ENCODE measurements around the gene MYO15B.
A peak's percentile ranks its signal among the peaks of the same experiment; 100 is the strongest.

The MYO15B gene

GRCh38 chr17:75619506-75620431, 32.2 kb downstream of the MYO15B start:
- no peak for DNase-seq (ENCODE audit: low spot score)
- peak; percentile 17; the same call in 2 of the 3 replicates for ATAC-seq (ENCODE audit: low read depth)

GRCh38 chr17:75621489-75621888, 33.9 kb downstream of the MYO15B start:
- ATAC-seq (ENCODE audit: low read depth): no peak
- Histone ChIP-seq H3K27me3 (ENCODE audit: insufficient read depth, poor library complexity, severe bottlenecking) (no peaks in the 10 kb centered on the region), H3K9me3 (ENCODE audit: severe bottlenecking) (no peaks in the 10 kb centered on the region), H3K4me1 (ENCODE audit: insufficient read depth, poor library complexity, severe bottlenecking) (no peaks in the 10 kb centered on the region), H3K27ac (ENCODE audit: poor library complexity, severe bottlenecking) (no peak overlapping the region), H3K4me3 (ENCODE audit: severe bottlenecking) (no peak overlapping the region), H3K36me3 (ENCODE audit: low read depth) (no peaks in the 10 kb centered on the region)
- no peak for DNase-seq (ENCODE audit: low spot score)
- TF ChIP-seq, protein P1, sequence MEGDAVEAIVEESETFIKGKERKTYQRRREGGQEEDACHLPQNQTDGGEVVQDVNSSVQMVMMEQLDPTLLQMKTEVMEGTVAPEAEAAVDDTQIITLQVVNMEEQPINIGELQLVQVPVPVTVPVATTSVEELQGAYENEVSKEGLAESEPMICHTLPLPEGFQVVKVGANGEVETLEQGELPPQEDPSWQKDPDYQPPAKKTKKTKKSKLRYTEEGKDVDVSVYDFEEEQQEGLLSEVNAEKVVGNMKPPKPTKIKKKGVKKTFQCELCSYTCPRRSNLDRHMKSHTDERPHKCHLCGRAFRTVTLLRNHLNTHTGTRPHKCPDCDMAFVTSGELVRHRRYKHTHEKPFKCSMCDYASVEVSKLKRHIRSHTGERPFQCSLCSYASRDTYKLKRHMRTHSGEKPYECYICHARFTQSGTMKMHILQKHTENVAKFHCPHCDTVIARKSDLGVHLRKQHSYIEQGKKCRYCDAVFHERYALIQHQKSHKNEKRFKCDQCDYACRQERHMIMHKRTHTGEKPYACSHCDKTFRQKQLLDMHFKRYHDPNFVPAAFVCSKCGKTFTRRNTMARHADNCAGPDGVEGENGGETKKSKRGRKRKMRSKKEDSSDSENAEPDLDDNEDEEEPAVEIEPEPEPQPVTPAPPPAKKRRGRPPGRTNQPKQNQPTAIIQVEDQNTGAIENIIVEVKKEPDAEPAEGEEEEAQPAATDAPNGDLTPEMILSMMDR (IDR thresholded peaks at IDR 0.05; ENCODE audit: poor library complexity, severe bottlenecking): no peak

More at GRCh38 chr17:75619506-75620431, 32.2 kb downstream of the MYO15B start:
- Histone ChIP-seq H3K4me3 (ENCODE audit: severe bottlenecking) (no peak overlapping the region), H3K27ac (ENCODE audit: poor library complexity, severe bottlenecking) (no peak overlapping the region), H3K27me3 (ENCODE audit: insufficient read depth, poor library complexity, severe bottlenecking) (no peaks in the 10 kb centered on the region), H3K4me1 (ENCODE audit: insufficient read depth, poor library complexity, severe bottlenecking) (no peaks in the 10 kb centered on the region), H3K9me3 (ENCODE audit: severe bottlenecking) (no peaks in the 10 kb centered on the region), H3K36me3 (ENCODE audit: low read depth) (no peaks in the 10 kb centered on the region)
- TF ChIP-seq, protein P1 (IDR thresholded peaks at IDR 0.05; ENCODE audit: poor library complexity, severe bottlenecking): peak; percentile 43

- H3K27ac ChIP-seq (ENCODE audit: poor library complexity, severe bottlenecking): no peak overlapping the region
- no peak overlapping the region for H3K4me3 ChIP-seq (ENCODE audit: severe bottlenecking)
- DNase-seq (ENCODE audit: low spot score) (no peak), ATAC-seq (ENCODE audit: low read depth) (no peak)
- H3K4me1 ChIP-seq (ENCODE audit: insufficient read depth, poor library complexity, severe bottlenecking): no peaks in the 10 kb centered on the region
- H3K9me3 ChIP-seq (ENCODE audit: severe bottlenecking): no peaks in the 10 kb centered on the region
- no peaks in the 10 kb centered on the region for H3K27me3 ChIP-seq (ENCODE audit: insufficient read depth, poor library complexity, severe bottlenecking)
- TF ChIP-seq, protein P1 (IDR thresholded peaks at IDR 0.05; ENCODE audit: poor library complexity, severe bottlenecking): no peak
- H3K36me3 ChIP-seq (ENCODE audit: low read depth): peaks cover 3% of the 10 kb centered on the region; the same call in 1 of the 2 replicates
These were observed 34.5 kb downstream of the MYO15B start for GRCh38 chr17:75622076-75622475.

- peaks cover 5% of the 10 kb centered on the region; the same call in 1 of the 2 replicates for H3K36me3 ChIP-seq (ENCODE audit: low read depth)
- H3K27me3 ChIP-seq (ENCODE audit: insufficient read depth, poor library complexity, severe bottlenecking): no peaks in the 10 kb centered on the region
- H3K27ac ChIP-seq (ENCODE audit: poor library complexity, severe bottlenecking): no peak overlapping the region
- no peaks in the 10 kb centered on the region for H3K9me3 ChIP-seq (ENCODE audit: severe bottlenecking)
- ATAC-seq (ENCODE audit: low read depth) (no peak), DNase-seq (ENCODE audit: low spot score) (no peak)
- H3K4me3 ChIP-seq (ENCODE audit: severe bottlenecking): no peak overlapping the region
- H3K4me1 ChIP-seq (ENCODE audit: insufficient read depth, poor library complexity, severe bottlenecking): no peaks in the 10 kb centered on the region
- TF ChIP-seq, protein P1 (IDR thresholded peaks at IDR 0.05; ENCODE audit: poor library complexity, severe bottlenecking): no peak
These were observed 35.2 kb downstream of the MYO15B start for GRCh38 chr17:75622771-75623273.

All from RWPE2 (cell line).